Keratinocyte (primary cell): ENCODE data around the gene LHPP.

Experiments used
- EZH2 ChIP-seq: IDR thresholded peaks from one replicate; pipeline ENCODE4 v1.6.1; 2012; ENCODE audit warnings: inconsistent platforms, mild to moderate bottlenecking, low read length, moderate library complexity
- TF ChIP-seq, protein P1 (sequence below), 3 experiments: IDR thresholded peaks in 1 of 3; conservative IDR thresholded peaks in 1 of 3; optimal IDR thresholded peaks in 1 of 3; 2 replicates in 2 of 3; 3 replicates in 1 of 3; pipeline versions ENCODE3 to v1.5.1; 2011; ENCODE audit warnings: low read length in 3 of 3, mild to moderate bottlenecking in 3 of 3, moderate library complexity in 2 of 3, control low read depth in 1 of 3, inconsistent platforms in 1 of 3; ENCODE audit not compliant: insufficient read depth in 2 of 3; ENCODE audit errors: extremely low read depth in 1 of 3

GRCh38 chr10:124579011-124579399 is 117.4 kb downstream of the LHPP start:
- TF ChIP-seq, protein P1, sequence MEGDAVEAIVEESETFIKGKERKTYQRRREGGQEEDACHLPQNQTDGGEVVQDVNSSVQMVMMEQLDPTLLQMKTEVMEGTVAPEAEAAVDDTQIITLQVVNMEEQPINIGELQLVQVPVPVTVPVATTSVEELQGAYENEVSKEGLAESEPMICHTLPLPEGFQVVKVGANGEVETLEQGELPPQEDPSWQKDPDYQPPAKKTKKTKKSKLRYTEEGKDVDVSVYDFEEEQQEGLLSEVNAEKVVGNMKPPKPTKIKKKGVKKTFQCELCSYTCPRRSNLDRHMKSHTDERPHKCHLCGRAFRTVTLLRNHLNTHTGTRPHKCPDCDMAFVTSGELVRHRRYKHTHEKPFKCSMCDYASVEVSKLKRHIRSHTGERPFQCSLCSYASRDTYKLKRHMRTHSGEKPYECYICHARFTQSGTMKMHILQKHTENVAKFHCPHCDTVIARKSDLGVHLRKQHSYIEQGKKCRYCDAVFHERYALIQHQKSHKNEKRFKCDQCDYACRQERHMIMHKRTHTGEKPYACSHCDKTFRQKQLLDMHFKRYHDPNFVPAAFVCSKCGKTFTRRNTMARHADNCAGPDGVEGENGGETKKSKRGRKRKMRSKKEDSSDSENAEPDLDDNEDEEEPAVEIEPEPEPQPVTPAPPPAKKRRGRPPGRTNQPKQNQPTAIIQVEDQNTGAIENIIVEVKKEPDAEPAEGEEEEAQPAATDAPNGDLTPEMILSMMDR (optimal IDR thresholded peaks at IDR 0.05 in 1 of 3, IDR thresholded peaks at IDR 0.05 in 1 of 3, conservative IDR thresholded peaks at IDR 0.05 in 1 of 3; ENCODE audit: extremely low read depth in 1 of 3, insufficient read depth in 2 of 3, low read length in 3 of 3), result no peak
- no peak for TF ChIP-seq EZH2
